Adrenal gland (tissue), 5 donors: ENCODE data around the gene TICRR.

Experiments
- CTCF ChIP-seq, 6 experiments: fragments of 450-650 bp in 4 of 6; fragments of 200-600 bp in 2 of 6; sonication (generic) in 1 of 6; IDR thresholded peaks; 1 replicate in 5 of 6; 2 replicates in 1 of 6; pipeline versions ENCODE4 v1.5.1 to v1.8.0; 2016 to 2021; ENCODE audit warnings: antibody characterized with exemption in 6 of 6, mild to moderate bottlenecking in 2 of 6, moderate library complexity in 1 of 6
- POLR2A ChIP-seq, 2 donors: fragments of 450-650 bp; IDR thresholded peaks; one replicate each; pipeline ENCODE4 v1.6.1; 2017; ENCODE audit warnings: antibody characterized with exemption in 2 of 2, mild to moderate bottlenecking in 2 of 2, moderate library complexity in 1 of 2
- donor health status: DM: no; HTN: no; CAD: no.

- TF ChIP-seq CTCF (IDR thresholded peaks at IDR 0.05) (no peak), POLR2A (IDR thresholded peaks at IDR 0.05) (no peak)
Observed at GRCh38 chr15:89652131-89652530, 76.9 kb downstream of the TICRR start.
